Amygdala (tissue), 56 donors: Measurements from ENCODE around the gene LMNTD1.
"Not testable (repeated sequence)": the region's sequence is repeated elsewhere in the genome, so short reads cannot be mapped to it uniquely, and the experiment has no call there.

ENCODE experiments used
- DNase-seq, 56 donors: peaks; one replicate each; lab custom pipeline; 2025; lab: John Stamatoyannopoulos, UW

Gene LMNTD1

GRCh38 chr12:25493682-25494081, 59.4 kb downstream of the LMNTD1 start:
- DNase-seq: no peak

- no peak for DNase-seq
Observed at GRCh38 chr12:25491396-25492325, 61.4 kb downstream of the LMNTD1 start.

- not testable (repeated sequence) for DNase-seq
Observed at GRCh38 chr12:25488956-25489870, 63.9 kb downstream of the LMNTD1 start.

DNA sequence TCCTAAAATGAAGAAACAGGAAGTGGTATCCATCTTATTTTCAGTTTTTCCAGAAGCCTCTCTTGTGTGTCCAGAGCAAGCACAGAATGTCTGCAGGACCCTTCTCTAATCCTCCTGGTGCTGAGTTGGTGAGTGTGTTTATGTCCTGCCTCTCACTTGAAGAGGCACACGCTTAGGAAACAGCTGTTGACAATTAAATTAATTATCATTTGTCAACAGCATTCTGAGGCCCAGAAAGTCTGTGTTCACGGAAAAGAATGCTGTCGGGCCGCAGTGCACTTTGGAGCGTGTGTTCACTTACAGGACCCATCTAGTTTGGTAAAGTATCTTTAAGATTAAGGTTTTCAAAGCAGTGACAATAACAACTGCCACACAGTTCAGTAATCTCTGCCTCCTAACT, 70.5 kb downstream of the LMNTD1 start:
- DNase-seq: no peak

GRCh38 chr12:25480145-25480544, 72.9 kb downstream of the LMNTD1 start:
- no peak for DNase-seq

DNA sequence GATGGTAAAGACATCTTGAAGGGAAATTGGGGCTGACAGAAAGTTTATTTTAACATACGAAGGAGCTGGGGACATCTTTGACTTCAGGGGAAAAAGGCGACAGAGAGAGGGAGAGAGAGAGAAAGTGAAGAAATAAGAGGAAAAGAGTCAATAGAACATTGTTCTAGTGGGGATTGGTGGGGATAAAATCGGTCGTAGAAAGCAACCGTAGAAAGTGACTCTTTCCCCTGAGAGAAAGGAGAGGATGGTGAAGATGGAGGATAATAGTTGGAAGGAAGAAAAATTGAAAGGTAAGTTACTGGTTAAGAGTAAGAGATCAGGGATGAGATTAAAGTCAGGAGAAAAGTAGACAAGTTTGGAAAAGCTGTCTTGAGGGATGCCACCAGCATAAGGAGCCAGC, 75.9 kb downstream of the LMNTD1 start:
- no peak for DNase-seq

DNA sequence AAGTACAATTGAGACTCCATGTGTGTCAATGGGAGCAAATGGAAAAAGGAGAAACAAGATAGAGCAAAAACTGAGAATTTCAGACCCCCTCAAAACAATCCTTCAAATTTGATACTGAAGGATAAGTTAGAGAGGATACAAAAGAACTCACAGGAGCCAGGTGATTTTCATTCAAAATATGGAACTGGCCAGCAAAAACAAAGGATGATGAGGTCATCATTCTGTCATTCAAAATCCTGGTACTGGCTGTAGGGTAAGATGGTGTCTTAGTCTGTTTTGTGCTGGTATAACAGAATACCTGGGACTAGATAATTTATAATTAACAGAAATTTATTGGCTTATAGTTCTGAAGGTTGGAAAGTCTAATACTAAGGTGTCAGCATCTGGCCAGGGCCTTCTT, 80.6 kb downstream of the LMNTD1 start:
- no peak for DNase-seq

GRCh38 chr12:25469861-25470260, 83.2 kb downstream of the LMNTD1 start:
- DNase-seq: no peak

DNA sequence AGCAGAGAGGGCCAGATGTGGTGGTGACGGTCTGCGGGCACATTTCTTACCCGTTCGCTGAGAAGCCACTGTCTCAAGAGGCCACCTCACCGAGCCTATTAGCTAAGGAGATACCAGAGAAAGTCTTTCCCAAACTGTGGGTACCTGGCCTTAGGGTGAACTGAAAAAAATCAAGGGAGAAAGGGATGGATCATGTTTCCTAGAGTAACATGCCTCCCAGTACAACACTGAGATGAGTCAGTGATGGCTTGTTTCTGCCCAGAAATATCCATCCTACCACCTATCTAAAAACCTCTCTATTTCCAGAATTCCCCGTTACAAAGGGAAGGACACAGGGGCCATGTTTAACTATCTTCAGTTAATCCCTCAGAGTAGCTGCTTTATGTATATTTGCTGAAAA, 83.7 kb downstream of the LMNTD1 start:
- DNase-seq: no peak

- DNase-seq: no peak
Observed at GRCh38 chr12:25463521-25463920, 89.6 kb downstream of the LMNTD1 start.

DNA sequence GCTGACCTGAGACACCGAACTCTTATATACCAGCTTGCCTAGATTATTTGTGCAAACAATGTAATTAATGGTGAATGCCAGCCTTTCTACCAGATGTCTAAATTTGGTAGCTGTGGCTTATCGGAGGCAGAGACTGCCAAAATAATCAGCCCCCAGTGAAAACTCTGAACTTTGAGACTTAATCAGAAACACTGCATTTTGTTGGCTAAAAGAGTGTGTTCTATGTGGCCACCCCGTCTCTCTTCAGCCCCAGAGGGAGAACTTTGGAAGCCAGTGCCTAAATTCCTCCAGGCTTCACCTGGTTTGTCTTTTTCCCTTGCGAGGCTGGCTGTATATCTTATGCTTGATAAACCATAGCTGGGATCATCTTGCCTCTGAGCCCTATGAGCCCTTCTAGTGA, 90.1 kb downstream of the LMNTD1 start:
- no peak for DNase-seq

DNA sequence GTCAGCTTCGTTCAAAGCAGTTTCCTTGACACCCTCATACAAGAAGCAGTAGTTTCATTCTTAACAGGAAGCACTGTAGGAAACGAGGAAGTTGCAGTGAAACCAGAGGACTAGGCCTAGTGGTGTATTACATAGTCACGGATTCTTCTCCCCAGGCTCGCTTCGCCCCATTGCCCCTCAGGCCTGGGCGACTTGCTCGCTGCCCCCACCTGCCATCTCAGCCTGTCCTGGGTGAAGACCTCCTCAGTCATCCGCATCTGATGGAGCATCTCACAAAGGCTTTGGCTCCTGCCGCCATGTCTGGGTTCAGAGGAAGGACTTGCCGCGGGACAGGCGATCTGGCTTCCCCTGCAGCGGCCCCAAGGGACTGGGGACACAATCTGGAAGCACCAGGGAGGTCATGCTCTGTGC, 93.5 kb downstream of the LMNTD1 start:
- no peak for DNase-seq

DNA sequence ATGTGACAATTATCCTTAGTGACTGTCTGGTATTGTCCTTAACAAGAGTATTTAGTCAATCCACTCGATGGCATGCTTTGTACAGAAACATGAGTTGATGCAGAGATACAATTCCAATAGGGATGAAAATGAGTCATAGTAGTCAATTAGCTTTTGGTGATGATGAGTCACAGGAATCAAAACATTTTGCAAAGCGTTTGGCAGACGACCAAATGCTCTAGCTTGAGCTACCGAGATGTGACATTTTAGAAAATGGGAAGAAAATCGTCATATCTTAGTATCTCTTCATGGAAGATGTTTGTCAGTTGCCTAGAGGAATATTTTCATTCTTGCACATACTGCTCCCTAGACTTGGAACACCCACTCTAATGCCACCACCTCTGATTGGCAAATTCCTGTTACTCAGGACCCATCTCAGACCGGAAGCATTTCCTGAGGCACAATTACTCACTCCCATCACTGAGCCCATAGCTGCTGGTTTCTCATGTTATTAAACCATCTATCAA, 95.0 kb downstream of the LMNTD1 start:
- DNase-seq: peak in 11 of 56 donors; percentile 3 to 46 (median 18)

- DNase-seq: no peak
Observed at GRCh38 chr12:25456474-25456873, 96.6 kb downstream of the LMNTD1 start.

- no peak for DNase-seq
Observed at GRCh38 chr12:25455696-25456095, 97.4 kb downstream of the LMNTD1 start.

DNA sequence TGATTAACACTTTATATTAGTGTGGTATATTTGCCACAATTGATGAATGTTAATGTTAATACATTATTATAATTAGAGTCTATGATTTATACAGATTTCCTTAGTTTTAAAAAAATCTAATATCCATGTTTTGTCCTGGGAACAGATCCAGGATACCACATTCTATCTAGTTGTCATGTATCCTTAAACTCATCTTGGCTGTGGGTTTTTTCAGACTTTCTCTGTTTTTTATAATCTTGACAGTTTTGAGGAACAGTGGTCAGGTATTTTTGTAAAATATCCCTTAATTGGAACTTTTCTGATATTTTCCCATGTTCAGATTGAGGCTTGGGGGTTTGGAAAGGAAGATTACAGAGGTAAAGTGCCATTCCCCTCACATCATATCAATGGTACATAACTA, 104.1 kb downstream of the LMNTD1 start:
- no peak for DNase-seq

DNA sequence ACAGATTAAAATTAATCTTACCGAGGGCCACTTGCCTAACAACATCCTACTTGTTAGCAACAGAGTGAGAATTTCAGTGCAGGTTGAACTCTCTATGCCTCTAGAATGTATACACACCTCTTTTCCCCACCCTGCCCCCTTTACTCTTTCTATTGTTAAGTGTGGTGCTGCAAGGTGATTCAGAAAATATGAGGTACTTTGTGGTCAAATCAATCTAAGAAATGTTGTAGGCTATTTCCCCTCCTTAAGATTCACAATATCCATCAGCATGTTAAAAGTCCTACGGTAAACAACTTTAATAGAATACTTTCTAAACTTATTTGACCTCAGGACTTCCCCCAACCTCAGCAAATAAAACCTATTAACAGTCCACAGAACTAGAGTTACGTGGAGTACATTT, 106.0 kb downstream of the LMNTD1 start:
- no peak for DNase-seq

DNA sequence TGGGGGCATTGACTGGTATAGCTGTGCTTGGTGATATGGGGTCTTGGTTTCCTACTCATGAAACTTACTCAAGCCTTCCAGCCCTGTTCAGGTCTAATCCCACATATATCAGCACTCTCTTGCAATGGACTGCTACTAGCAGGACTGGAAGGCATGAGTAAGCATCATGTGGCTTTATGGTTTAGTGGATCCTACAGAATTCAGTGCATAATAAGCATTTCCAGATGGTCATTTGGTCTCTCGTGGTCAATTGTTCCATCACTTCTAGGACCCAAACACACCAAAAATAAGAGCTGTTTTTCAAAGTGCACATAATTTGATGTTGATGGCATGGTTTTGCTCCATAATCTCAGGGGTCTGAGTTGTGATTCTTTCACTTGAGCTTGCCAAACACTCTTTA, 114.4 kb downstream of the LMNTD1 start:
- DNase-seq: no peak

GRCh38 chr12:25436206-25437030, 116.7 kb downstream of the LMNTD1 start:
- DNase-seq: peak in 28 of 56 donors; percentile 2 to 75 (median 20)

GRCh38 chr12:25435431-25435830, 117.7 kb downstream of the LMNTD1 start:
- DNase-seq: no peak
